Breast epithelium (tissue), 3 donors: ENCODE results near the gene PACSIN3.

Source experiments
- CTCF ChIP-seq, 3 donors: fragments of 450-650 bp; IDR thresholded peaks; one replicate each; pipeline ENCODE4 v1.5.1; 2016 to 2017; ENCODE audit warnings: antibody characterized with exemption in 3 of 3, mild to moderate bottlenecking in 3 of 3, moderate library complexity in 3 of 3
- POLR2AphosphoS5 ChIP-seq, 3 donors: sonication (generic); formaldehyde crosslinking; IDR thresholded peaks; one replicate each; pipeline ENCODE4 v1.6.1; 2017; ENCODE audit warnings: antibody characterized with exemption in 3 of 3

GRCh38 chr11:47176328-47177228 lies 9.7 kb downstream of the PACSIN3 start, which contains the start of gene ARFGAP2:
- TF ChIP-seq CTCF (IDR thresholded peaks at IDR 0.05) (no peak), POLR2AphosphoS5 (IDR thresholded peaks at IDR 0.05) (peak in 2 of 3 donors; percentile 56 to 90)
